ENCODE data around the gene CYP4F11.

CYP4F11 gene

GRCh38 chr19:15937771-15938170 is 3.4 kb upstream of the CYP4F11 start:
- H3K27ac ChIP-seq (ENCODE audit: low read length) = no peak overlapping the region
- H3K4me1 ChIP-seq (ENCODE audit: low read length) = no peaks in the 10 kb centered on the region
- no peaks in the 10 kb centered on the region for H3K79me2 ChIP-seq (ENCODE audit: low read length)
- H3F3A ChIP-seq (ENCODE audit: insufficient read depth, low read length) = no peaks in the 10 kb centered on the region
- peaks cover 53% of the 10 kb centered on the region for H3K27me3 ChIP-seq (replicated peaks; ENCODE audit: insufficient read depth, low read length)
- no peaks in the 10 kb centered on the region for H3K9me2 ChIP-seq (replicated peaks; ENCODE audit: insufficient read depth, low read length)
- no peak overlapping the region for H3K4me3 ChIP-seq (ENCODE audit: low read length)
- H3K9ac ChIP-seq (ENCODE audit: low read length) = no peak overlapping the region
- H3K4me2 ChIP-seq (ENCODE audit: low read depth, low read length) = no peak overlapping the region
- H3K9me3 ChIP-seq (replicated peaks; ENCODE audit: insufficient read depth, low read length) = no peaks in the 10 kb centered on the region
- no peak for DNase-seq
- H2AFZ ChIP-seq (ENCODE audit: low read length) = no peak overlapping the region
- no peaks in the 10 kb centered on the region for H4K20me1 ChIP-seq (ENCODE audit: insufficient read depth, low read length)
- H3K36me3 ChIP-seq (replicated peaks; ENCODE audit: insufficient read depth, low read length) = no peaks in the 10 kb centered on the region
- TF ChIP-seq EZH2phosphoT487 (IDR thresholded peaks at IDR 0.05; ENCODE audit: low read length) (no peak), EZH2 (optimal IDR thresholded peaks at IDR 0.05; ENCODE audit: low read depth, low read length) (no peak), CTCF (IDR thresholded peaks at IDR 0.05; ENCODE audit: low read length) (no peak)

GRCh38 chr19:15936950-15937349 is 2.6 kb upstream of the CYP4F11 start:
- H3K36me3 ChIP-seq (replicated peaks; ENCODE audit: insufficient read depth, low read length) = no peaks in the 10 kb centered on the region
- no peak overlapping the region for H3K9ac ChIP-seq (ENCODE audit: low read length)
- H3K4me3 ChIP-seq (ENCODE audit: low read length) = no peak overlapping the region
- no peaks in the 10 kb centered on the region for H4K20me1 ChIP-seq (ENCODE audit: insufficient read depth, low read length)
- peaks cover 45% of the 10 kb centered on the region for H3K27me3 ChIP-seq (replicated peaks; ENCODE audit: insufficient read depth, low read length)
- no peaks in the 10 kb centered on the region for H3K9me3 ChIP-seq (replicated peaks; ENCODE audit: insufficient read depth, low read length)
- H3K9me2 ChIP-seq (replicated peaks; ENCODE audit: insufficient read depth, low read length) = no peaks in the 10 kb centered on the region
- no peak overlapping the region for H3K27ac ChIP-seq (ENCODE audit: low read length)
- H3K4me2 ChIP-seq (ENCODE audit: low read depth, low read length) = no peak overlapping the region
- no peak overlapping the region for H2AFZ ChIP-seq (ENCODE audit: low read length)
- H3F3A ChIP-seq (ENCODE audit: insufficient read depth, low read length) = no peaks in the 10 kb centered on the region
- TF ChIP-seq CTCF (IDR thresholded peaks at IDR 0.05; ENCODE audit: low read length) = no peak
- no peak for TF ChIP-seq EZH2 (optimal IDR thresholded peaks at IDR 0.05; ENCODE audit: low read depth, low read length)
- no peak for TF ChIP-seq EZH2phosphoT487 (IDR thresholded peaks at IDR 0.05; ENCODE audit: low read length)
- no peaks in the 10 kb centered on the region for H3K79me2 ChIP-seq (ENCODE audit: low read length)
- no peaks in the 10 kb centered on the region for H3K4me1 ChIP-seq (ENCODE audit: low read length)
- DNase-seq = no peak

GRCh38 chr19:15936173-15936572 is 1.8 kb upstream of the CYP4F11 start:
- Histone ChIP-seq H3K27me3 (replicated peaks; ENCODE audit: insufficient read depth, low read length) (peaks cover 40% of the 10 kb centered on the region), H3K27ac (ENCODE audit: low read length) (no peak overlapping the region), H3K4me1 (ENCODE audit: low read length) (no peaks in the 10 kb centered on the region), H2AFZ (ENCODE audit: low read length) (no peak overlapping the region), H3K9ac (ENCODE audit: low read length) (no peak overlapping the region), H3K4me3 (ENCODE audit: low read length) (no peak overlapping the region), H3K9me2 (replicated peaks; ENCODE audit: insufficient read depth, low read length) (no peaks in the 10 kb centered on the region), H3K79me2 (ENCODE audit: low read length) (no peaks in the 10 kb centered on the region), H3K9me3 (replicated peaks; ENCODE audit: insufficient read depth, low read length) (no peaks in the 10 kb centered on the region), H3F3A (ENCODE audit: insufficient read depth, low read length) (no peaks in the 10 kb centered on the region), H3K4me2 (ENCODE audit: low read depth, low read length) (no peak overlapping the region), H4K20me1 (ENCODE audit: insufficient read depth, low read length) (no peaks in the 10 kb centered on the region), H3K36me3 (replicated peaks; ENCODE audit: insufficient read depth, low read length) (no peaks in the 10 kb centered on the region)
- no peak for DNase-seq
- TF ChIP-seq EZH2 (optimal IDR thresholded peaks at IDR 0.05; ENCODE audit: low read depth, low read length) = no peak
- TF ChIP-seq EZH2phosphoT487 (IDR thresholded peaks at IDR 0.05; ENCODE audit: low read length) = no peak
- no peak for TF ChIP-seq CTCF (IDR thresholded peaks at IDR 0.05; ENCODE audit: low read length)
